A549 (cell line): Measurements from ENCODE around the gene NOS1AP. TPM values are rescaled to one million over a fixed set of nuclear protein-coding genes. Genes with fewer than 3 reads are reported as not detected.

Source experiments
- ATAC-seq, 2 experiments: fragments of 200-7000 bp in 1 of 2; fragments of >200 bp in 1 of 2; cut with Nextera tagmentation in 1 of 2; cut with Tn5 transposase in 1 of 2; 3 replicates each; pipeline versions ENCODE4 v1.8.0 to v1.9.1; 2018 to 2020; ENCODE audit warnings: mild to moderate bottlenecking in 1 of 2, moderate library complexity in 1 of 2
- CTCF ChIA-PET: fragments of 300-600 bp; sonication (Branson Sonifier 250); formaldehyde crosslinking; extraction: SDS; loops from one replicate; lab custom pipeline; 2021; ENCODE audit warnings: antibody characterized with exemption, inconsistent platforms; lab: Yijun Ruan, JAX
- POLR2A ChIA-PET: fragments of 350-600 bp; formaldehyde crosslinking; extraction: SDS; loops from one replicate; lab custom pipeline; 2021; ENCODE audit warnings: antibody characterized with exemption, inconsistent platforms; lab: Yijun Ruan, JAX
- DNase-seq, 2 experiments: peaks; one replicate each; pipeline versions ENCODE4 v3.0.0 to v3.0.0-alpha.2; 2011 to 2016; ENCODE audit warnings: low read depth in 1 of 2, low spot score in 1 of 2
- FAIRE-seq: peaks from 2 replicates; lab custom pipeline; 2011; peaks lifted over from hg19 to GRCh38; lab: Jason Lieb, UNC
- H3K27ac ChIP-seq, 2 experiments: fragments of >200 bp; sonication (Bioruptor Twin); formaldehyde crosslinking; 3 replicates each; pipeline ENCODE4 v1.5.1; 2016 to 2017
- H3K4me1 ChIP-seq: fragments of >200 bp; sonication (Bioruptor Twin); formaldehyde crosslinking; 3 replicates; pipeline ENCODE4 v1.6.1; 2016
- H3K4me2 ChIP-seq: fragments of >200 bp; sonication (Bioruptor Twin); formaldehyde crosslinking; 3 replicates; pipeline ENCODE4 v1.6.1; 2016
- H3K4me3 ChIP-seq: fragments of >200 bp; sonication (Bioruptor Twin); formaldehyde crosslinking; 3 replicates; pipeline ENCODE4 v1.5.1; 2016
- H3K9me3 ChIP-seq: fragments of >200 bp; sonication (Bioruptor Twin); formaldehyde crosslinking; 3 replicates; pipeline ENCODE4 v1.6.1; 2016
- CBX2 ChIP-seq: fragments of 200-600 bp; sonication (generic); IDR thresholded peaks from 2 replicates; pipeline ENCODE4 v1.6.1; 2016; ENCODE audit warnings: low read depth, mild to moderate bottlenecking, borderline replicate concordance
- CBX8 ChIP-seq: fragments of 200-600 bp; sonication (generic); IDR thresholded peaks from 2 replicates; pipeline ENCODE4 v1.6.1; 2016
- CEBPB ChIP-seq, 2 experiments: fragments of >200 bp in 1 of 2; sonication (Bioruptor Twin) in 1 of 2; formaldehyde crosslinking in 1 of 2; IDR thresholded peaks; 2 replicates each; pipeline ENCODE4 v1.6.1; 2012 to 2016
- CTCF ChIP-seq: fragments of >200 bp; sonication (Bioruptor Twin); formaldehyde crosslinking; IDR thresholded peaks from 3 replicates; pipeline ENCODE4 v1.5.1; 2016
- EHF ChIP-seq: fragments of 250-450 bp; sonication (Bioruptor Pico); IDR thresholded peaks from 2 replicates; pipeline ENCODE4 v1.5.0; 2020; ENCODE audit warnings: mild to moderate bottlenecking
- EHMT2 ChIP-seq: fragments of 200-600 bp; sonication (generic); IDR thresholded peaks from 2 replicates; pipeline ENCODE4 v1.6.1; 2016; ENCODE audit warnings: antibody characterized with exemption, low read depth, mild to moderate bottlenecking, moderate library complexity
- FOSB ChIP-seq: fragments of 250-450 bp; sonication (Bioruptor Pico); IDR thresholded peaks from 2 replicates; pipeline ENCODE4 v1.5.0; 2020; ENCODE audit warnings: mild to moderate bottlenecking, moderate library complexity
- FOSL2 ChIP-seq, 2 experiments: fragments of 450-650 bp in 1 of 2; fragments of >200 bp in 1 of 2; sonication (Bioruptor Twin) in 1 of 2; formaldehyde crosslinking; IDR thresholded peaks; 2 replicates each; pipeline versions ENCODE4 v1.5.0 to v1.6.1; 2016 to 2020; ENCODE audit warnings: mild to moderate bottlenecking in 1 of 2, moderate library complexity in 1 of 2
- FOXS1 ChIP-seq: fragments of 250-450 bp; sonication (Bioruptor Pico); IDR thresholded peaks from 2 replicates; pipeline ENCODE4 v1.5.0; 2020; ENCODE audit warnings: mild to moderate bottlenecking, moderate library complexity
- GATA3 ChIP-seq: IDR thresholded peaks from 2 replicates; pipeline ENCODE4 v1.6.1; 2012; ENCODE audit warnings: borderline replicate concordance
- HEYL ChIP-seq: fragments of 250-450 bp; sonication (Bioruptor Pico); IDR thresholded peaks from 2 replicates; pipeline ENCODE4 v1.8.0; 2021; ENCODE audit warnings: mild to moderate bottlenecking, moderate library complexity
- HOXA7 ChIP-seq: fragments of 250-450 bp; sonication (Bioruptor Pico); IDR thresholded peaks from 2 replicates; pipeline ENCODE4 v1.5.0; 2020; ENCODE audit warnings: mild to moderate bottlenecking, moderate library complexity
- MAZ ChIP-seq: fragments of 150-350 bp; IDR thresholded peaks from 2 replicates; pipeline ENCODE4 v1.6.1; 2014; ENCODE audit warnings: antibody characterized with exemption, low read depth, low read length, borderline replicate concordance
- NR3C1 ChIP-seq: fragments of >200 bp; sonication (Bioruptor Twin); formaldehyde crosslinking; IDR thresholded peaks from 3 replicates; pipeline ENCODE4 v1.6.1; 2017
- PBX3 ChIP-seq: IDR thresholded peaks from 2 replicates; pipeline ENCODE4 v1.6.1; 2012
- POLR2AphosphoS2 ChIP-seq: conservative IDR thresholded peaks from 2 replicates; pipeline ENCODE4 v1.6.1; 2012; ENCODE audit warnings: low read length, improper control_type of control experiment, inconsistent platforms
- RAD21 ChIP-seq, 2 experiments: fragments of >200 bp in 1 of 2; sonication (Bioruptor Twin) in 1 of 2; formaldehyde crosslinking in 1 of 2; IDR thresholded peaks in 1 of 2; conservative IDR thresholded peaks in 1 of 2; 2 replicates in 1 of 2; 3 replicates in 1 of 2; pipeline ENCODE4 v1.6.1; 2012 to 2018; ENCODE audit warnings: inconsistent platforms in 1 of 2
- RNF2 ChIP-seq: fragments of 200-600 bp; sonication (generic); IDR thresholded peaks from 2 replicates; pipeline ENCODE4 v1.6.1; 2016; ENCODE audit warnings: low read depth, mild to moderate bottlenecking, antibody characterized with exemption, moderate library complexity, borderline replicate concordance
- SMC3 ChIP-seq: fragments of >200 bp; sonication (Bioruptor Twin); formaldehyde crosslinking; IDR thresholded peaks from 3 replicates; pipeline ENCODE4 v1.6.1; 2018; ENCODE audit warnings: inconsistent platforms
- SREBF2 ChIP-seq: fragments of 450-650 bp; IDR thresholded peaks from 2 replicates; pipeline ENCODE4 v1.6.1; 2014; ENCODE audit warnings: mild to moderate bottlenecking, moderate library complexity
- TP53 ChIP-seq: fragments of 250-450 bp; sonication (Bioruptor Pico); IDR thresholded peaks from 2 replicates; pipeline ENCODE4 v1.5.0; 2021; ENCODE audit warnings: mild to moderate bottlenecking, moderate library complexity
- ZC3H11A ChIP-seq: fragments of 450-650 bp; IDR thresholded peaks from 2 replicates; pipeline ENCODE4 v1.6.1; 2014; ENCODE audit warnings: antibody characterized with exemption, mild to moderate bottlenecking
- ZNF302 ChIP-seq: fragments of 250-450 bp; sonication (Bioruptor Pico); IDR thresholded peaks from 2 replicates; pipeline ENCODE4 v1.9.0; 2021; ENCODE audit warnings: inconsistent platforms, mild to moderate bottlenecking, moderate library complexity
- WGBS: methylation state at CpG from one replicate; pipeline ENCODE4 v1.1.6; 2017; ENCODE audit errors: missing lambda C conversion rate; 5-methylcytosine and 5-hydroxymethylcytosine counted together
- polyA plus RNA-seq, 4 experiments: library from polyadenylated mRNA; depleted of rRNA in 3 of 4; stranded (reverse); fragments of >200 nt; fragmentation: RNase III in 1 of 4; extraction: RNeasy Plus Mini Kit Qiagen cat#74134 plus additional on column Dnase treatment in 1 of 4; gene quantifications; 2 replicates in 3 of 4; 3 replicates in 1 of 4; pipeline ENCODE4 v1.2.3, GENCODE V29; 2011 to 2017
- TF ChIP-seq, protein P1 (sequence below): fragments of >200 bp; sonication (Bioruptor Twin); formaldehyde crosslinking; IDR thresholded peaks from 2 replicates; pipeline ENCODE4 v1.6.1; 2016
- TF ChIP-seq, protein P2 (sequence below): IDR thresholded peaks from 2 replicates; pipeline ENCODE4 v1.6.1; 2012

NOS1AP gene
- polyA plus RNA-seq, 2 of the 4 experiments (the other 2 are of a cell fraction): 0.17 to 0.25 TPM

DNA sequence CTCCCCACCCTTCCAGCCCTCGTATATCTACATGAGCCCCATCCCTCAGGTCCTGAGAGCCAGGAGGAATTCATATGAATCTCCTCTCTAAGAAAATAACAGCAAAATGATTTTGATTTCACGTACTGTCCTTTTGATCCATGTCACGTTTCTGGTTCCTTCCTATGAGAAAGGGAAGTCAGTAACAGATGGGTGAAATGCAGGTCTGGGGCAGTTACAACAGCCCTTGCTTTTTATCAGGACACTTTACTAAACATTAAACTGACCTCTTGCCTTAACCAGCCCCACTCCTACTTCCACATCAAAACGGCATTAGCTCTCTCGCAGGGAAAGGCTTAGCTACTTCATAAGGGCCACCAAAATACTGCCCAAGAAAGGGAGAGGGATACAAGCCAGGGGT lies 248.1 kb downstream of the NOS1AP start:
- TF ChIP-seq FOXS1 (no peak), CBX8 (no peak), GATA3 (no peak), TP53 (no peak)
- H3K4me1 ChIP-seq: no peaks in the 10 kb centered on the region
- FAIRE-seq: no peak
- no peak overlapping the region for H3K27ac ChIP-seq
- H3K4me2 ChIP-seq: no peak overlapping the region
- H3K9me3 ChIP-seq: no peaks in the 10 kb centered on the region
- no peak for ATAC-seq
- DNase-seq: no peak
- ChIA-PET POLR2A (no interaction called here), CTCF (interaction anchor here (0.6 kb wide), 1 partner anchor 13 kb away, joined by 3 read pairs; no protein-coding TSS in a partner anchor)
- 46% methylated on average over 5 of the region's 5 CpGs for WGBS
- H3K4me3 ChIP-seq: no peak overlapping the region

DNA sequence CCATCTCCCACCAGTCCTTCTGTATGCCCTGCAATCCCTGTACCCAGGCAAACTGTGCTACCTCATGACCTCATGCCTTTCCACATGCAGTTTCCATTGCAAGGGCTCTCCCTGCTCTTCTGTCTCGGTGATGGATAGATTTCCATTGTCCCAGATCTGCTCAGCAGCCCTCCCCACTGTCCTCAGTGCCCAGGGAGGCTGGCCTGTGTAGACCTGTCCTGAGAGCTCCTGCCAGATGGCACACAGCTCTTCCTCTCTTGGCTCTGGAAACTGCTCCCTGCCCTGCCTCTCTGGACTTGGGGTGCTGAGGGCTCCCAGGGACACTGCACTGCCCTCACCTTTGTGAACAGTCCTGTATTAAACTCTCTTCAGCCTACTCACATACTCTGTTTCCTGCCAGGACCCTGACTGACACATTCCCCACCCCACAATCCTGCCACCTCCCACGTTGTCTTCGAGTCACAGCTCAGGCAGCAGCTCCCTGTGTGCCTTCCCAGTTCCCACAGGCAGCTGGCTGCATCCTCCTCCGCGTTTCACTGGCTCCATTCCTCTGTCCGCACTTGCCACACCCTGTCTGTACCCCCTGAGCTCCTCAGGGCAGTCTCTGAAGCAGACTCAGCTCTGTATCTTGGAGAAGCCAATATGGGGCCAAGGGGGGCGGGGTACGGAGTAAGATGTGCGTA lies 250.1 kb downstream of the NOS1AP start:
- no peak overlapping the region for H3K4me2 ChIP-seq
- no peak for DNase-seq
- ChIA-PET POLR2A (no interaction called here), CTCF (interaction anchor here (0.6 kb wide), 1 partner anchor 253 kb away, joined by 3 read pairs; no protein-coding TSS in a partner anchor)
- TF ChIP-seq, protein P1, sequence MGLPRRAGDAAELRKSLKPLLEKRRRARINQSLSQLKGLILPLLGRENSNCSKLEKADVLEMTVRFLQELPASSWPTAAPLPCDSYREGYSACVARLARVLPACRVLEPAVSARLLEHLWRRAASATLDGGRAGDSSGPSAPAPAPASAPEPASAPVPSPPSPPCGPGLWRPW: no peak
- TF ChIP-seq, protein P2, sequence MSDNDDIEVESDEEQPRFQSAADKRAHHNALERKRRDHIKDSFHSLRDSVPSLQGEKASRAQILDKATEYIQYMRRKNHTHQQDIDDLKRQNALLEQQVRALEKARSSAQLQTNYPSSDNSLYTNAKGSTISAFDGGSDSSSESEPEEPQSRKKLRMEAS: no peak
- TF ChIP-seq SMC3 (no peak), ZNF302 (no peak), HEYL (CRISPR knock-in tag) (no peak), CBX2 (no peak), HOXA7 (CRISPR knock-in tag) (no peak), EHMT2 (no peak), MAZ (no peak), FOSL2 (IDR thresholded peaks at IDR 0.05) (no peak), FOSL2 (CRISPR knock-in tag; IDR thresholded peaks at IDR 0.05) (no peak)
- FAIRE-seq: no peak
- H3K4me3 ChIP-seq: no peak overlapping the region
- no peaks in the 10 kb centered on the region for H3K4me1 ChIP-seq
- no peaks in the 10 kb centered on the region for H3K9me3 ChIP-seq
- WGBS: 32% methylated on average over 7 of the region's 9 CpGs
- ATAC-seq: no peak
- no peak overlapping the region for H3K27ac ChIP-seq

GRCh38 chr1:162321809-162322422 lies 252.4 kb downstream of the NOS1AP start:
- Histone ChIP-seq H3K4me1 (no peaks in the 10 kb centered on the region), H3K4me2 (no peak overlapping the region), H3K27ac (no peak overlapping the region), H3K9me3 (no peaks in the 10 kb centered on the region), H3K4me3 (no peak overlapping the region)
- WGBS: 45% methylated on average over 6 of the region's 6 CpGs
- FAIRE-seq (no peak), ATAC-seq (no peak), DNase-seq (no peak)
- ChIA-PET POLR2A (no interaction called here), CTCF (no interaction called here)
- TF ChIP-seq TP53 (no peak), CEBPB (IDR thresholded peaks at IDR 0.05) (peak; percentile 40 to 55; a peak in 3 of 4 replicates)

GRCh38 chr1:162323023-162323422 lies 253.5 kb downstream of the NOS1AP start:
- ATAC-seq: no peak
- CTCF ChIA-PET: no interaction called here
- FAIRE-seq: no peak
- WGBS: 75% methylated on average over 5 of the region's 5 CpGs
- TF ChIP-seq ZC3H11A: no peak
- TF ChIP-seq RAD21 (conservative IDR thresholded peaks at IDR 0.05 in 1 of 2, IDR thresholded peaks at IDR 0.05 in 1 of 2): no peak
- no peak for TF ChIP-seq PBX3
- TF ChIP-seq FOSB (CRISPR knock-in tag): no peak
- TF ChIP-seq RNF2: no peak
- TF ChIP-seq SREBF2: no peak
- TF ChIP-seq EHF (CRISPR knock-in tag): no peak
- TF ChIP-seq POLR2AphosphoS2: no peak
- TF ChIP-seq CTCF: no peak
- no peak for TF ChIP-seq NR3C1
- no peak for TF ChIP-seq HOXA7 (CRISPR knock-in tag)
- Histone ChIP-seq H3K27ac (no peak overlapping the region), H3K9me3 (no peaks in the 10 kb centered on the region), H3K4me2 (no peak overlapping the region), H3K4me3 (no peak overlapping the region), H3K4me1 (no peaks in the 10 kb centered on the region)
- no peak for DNase-seq
- POLR2A ChIA-PET: no interaction called here
